GM12878 (cell line): ENCODE measurements around the gene KRTAP5-3.

ENCODE experiments used
- CBFB ChIP-seq: IDR thresholded peaks from 2 replicates; pipeline ENCODE4 v1.6.1; 2016; ENCODE audit warnings: antibody characterized with exemption, low read depth
- CTCF ChIP-seq, 3 experiments: IDR thresholded peaks in 2 of 3; conservative IDR thresholded peaks in 1 of 3; 2 replicates each; pipeline ENCODE4 v1.5.1; 2011; ENCODE audit warnings: low read depth in 3 of 3, low read length in 3 of 3, mild to moderate bottlenecking in 3 of 3, control low read depth in 2 of 3, moderate library complexity in 2 of 3, inconsistent platforms in 1 of 3, mixed read lengths in 1 of 3; ENCODE audit not compliant: control insufficient read depth in 2 of 3, insufficient read depth in 1 of 3; ENCODE audit errors: extremely low read depth in 1 of 3
- MEF2B ChIP-seq: fragments of 450-650 bp; IDR thresholded peaks from 2 replicates; pipeline ENCODE4 v1.6.1; 2018; ENCODE audit warnings: mild to moderate bottlenecking, moderate library complexity; ENCODE audit not compliant: partially characterized antibody, poor library complexity, severe bottlenecking
- MYC ChIP-seq: IDR thresholded peaks from 2 replicates; pipeline ENCODE4 v1.6.1; 2011; ENCODE audit warnings: mild to moderate bottlenecking, low read length, moderate library complexity, inconsistent platforms; ENCODE audit not compliant: insufficient read depth, insufficient replicate concordance, insufficient read length, severe bottlenecking
- POLR2AphosphoS5 ChIP-seq: IDR thresholded peaks from 2 replicates; pipeline ENCODE4 v1.6.1; 2011; ENCODE audit warnings: mild to moderate bottlenecking, low read length, inconsistent platforms
- RFX5 ChIP-seq: IDR thresholded peaks from 2 replicates; pipeline ENCODE4 v1.6.1; 2011; ENCODE audit warnings: low read depth, low read length, improper control_type of control experiment
- SP1 ChIP-seq: IDR thresholded peaks from one replicate; pipeline ENCODE4 v1.6.1; 2011; ENCODE audit warnings: low read depth, low read length
- USF2 ChIP-seq: IDR thresholded peaks from 2 replicates; pipeline ENCODE4 v1.6.1; 2011; ENCODE audit warnings: low read depth, low read length, improper control_type of control experiment, borderline replicate concordance

- TF ChIP-seq USF2 (no peak), CBFB (no peak), MEF2B (no peak), SP1 (no peak), CTCF (IDR thresholded peaks at IDR 0.05 in 2 of 3, conservative IDR thresholded peaks at IDR 0.05 in 1 of 3; ENCODE audit: control insufficient read depth in 2 of 3, extremely low read depth in 1 of 3, insufficient read depth in 1 of 3, low read depth in 3 of 3, low read length in 3 of 3) (no peak), RFX5 (no peak), MYC (no peak), POLR2AphosphoS5 (no peak)
These were observed 45.5 kb upstream of the KRTAP5-3 start for GRCh38 chr11:1653541-1654387.
